GM18508 (cell line): ENCODE data around the gene ABCB10.
"Not testable (repeated sequence)": the region's sequence is repeated elsewhere in the genome, so short reads cannot be mapped to it uniquely, and the experiment has no call there.

Source experiments
- ATAC-seq: cut with Tn5 transposase; IDR thresholded peaks from one replicate; pipeline ENCODE4 v1.9.1; 2021; ENCODE audit warnings: moderate number of reproducible peaks; ENCODE audit not compliant: insufficient read depth, unreplicated experiment

Gene ABCB10

GRCh38 chr1:229480495-229480894 is 78.0 kb downstream of the ABCB10 start:
- no peak for ATAC-seq

GRCh38 chr1:229479660-229480399 is 78.7 kb downstream of the ABCB10 start:
- peak; percentile 56 for ATAC-seq

- no peak for ATAC-seq
These were observed 79.7 kb downstream of the ABCB10 start for GRCh38 chr1:229478852-229479251.

GRCh38 chr1:229475859-229476258 is 82.6 kb downstream of the ABCB10 start:
- not testable (repeated sequence) for ATAC-seq

- ATAC-seq: no peak
These were observed 84.0 kb downstream of the ABCB10 start for GRCh38 chr1:229474509-229474908.

- no peak for ATAC-seq
These were observed 87.3 kb downstream of the ABCB10 start for GRCh38 chr1:229471175-229471574.

GRCh38 chr1:229470406-229471043 is 88.0 kb downstream of the ABCB10 start:
- no peak for ATAC-seq

- ATAC-seq: no peak
These were observed 91.6 kb downstream of the ABCB10 start for GRCh38 chr1:229466887-229467286.
